GM19351 (cell line): ENCODE data around the gene GYG1.

Experiments used
- ATAC-seq: cut with Tn5 transposase; IDR thresholded peaks from one replicate; pipeline ENCODE4 v1.9.1; 2021; ENCODE audit warnings: mild to moderate bottlenecking, moderate library complexity; ENCODE audit not compliant: unreplicated experiment

The GYG1 gene

GRCh38 chr3:148991219-148992026 is at the start of gene GYG1:
Gene GYG1 (plus strand): TSS chr3:148991540. CDS start chr3:148991641, 101 bp downstream.
- ATAC-seq: peak; percentile 86

- peak; percentile 94 for ATAC-seq
Observed at GRCh38 chr3:148943506-148944205, 47.7 kb upstream of the GYG1 start.

GRCh38 chr3:148945116-148945515 is 46.2 kb upstream of the GYG1 start:
- ATAC-seq: no peak

- ATAC-seq: no peak
Observed at GRCh38 chr3:148948913-148949657, 42.3 kb upstream of the GYG1 start.

GRCh38 chr3:148950806-148951205 is 40.5 kb upstream of the GYG1 start:
- no peak for ATAC-seq

- no peak for ATAC-seq
Observed at GRCh38 chr3:148951599-148952361, 39.6 kb upstream of the GYG1 start.

- ATAC-seq: no peak
Observed at GRCh38 chr3:148953094-148953493, 38.2 kb upstream of the GYG1 start.

- no peak for ATAC-seq
Observed at GRCh38 chr3:148954981-148955380, 36.4 kb upstream of the GYG1 start.

- peak; percentile 39 for ATAC-seq
Observed at GRCh38 chr3:148955544-148956346, 35.6 kb upstream of the GYG1 start.

- peak; percentile 62 for ATAC-seq
Observed at GRCh38 chr3:148957586-148957985, 33.8 kb upstream of the GYG1 start.

GRCh38 chr3:148958696-148959095 is 32.6 kb upstream of the GYG1 start:
- no peak for ATAC-seq

GRCh38 chr3:148962513-148962912 is 28.8 kb upstream of the GYG1 start:
- no peak for ATAC-seq

- no peak for ATAC-seq
Observed at GRCh38 chr3:148964809-148965208, 26.5 kb upstream of the GYG1 start.

GRCh38 chr3:148968321-148968720 is 23.0 kb upstream of the GYG1 start:
- no peak for ATAC-seq

- no peak for ATAC-seq
Observed at GRCh38 chr3:148970271-148970670, 21.1 kb upstream of the GYG1 start.

- ATAC-seq: no peak
Observed at GRCh38 chr3:148971401-148972163, 19.8 kb upstream of the GYG1 start.

GRCh38 chr3:148974726-148975125 is 16.6 kb upstream of the GYG1 start:
- peak; percentile 68 for ATAC-seq

GRCh38 chr3:148975248-148975647 is 16.1 kb upstream of the GYG1 start:
- ATAC-seq: no peak

GRCh38 chr3:148975696-148976095 is 15.6 kb upstream of the GYG1 start:
- ATAC-seq: no peak
